ENCODE results near the gene NDFIP2.

Gene NDFIP2

GRCh38 chr13:79459906-79460305 lies 21.0 kb upstream of the NDFIP2 start:
- DNase-seq, result no peak

- DNase-seq, result no peak
These were observed 18.1 kb upstream of the NDFIP2 start for GRCh38 chr13:79462895-79463294.

GRCh38 chr13:79463604-79464003 lies 17.4 kb upstream of the NDFIP2 start:
- no peak for DNase-seq

- no peak for DNase-seq
These were observed 14.1 kb upstream of the NDFIP2 start for GRCh38 chr13:79466872-79467271.

GRCh38 chr13:79468402-79468801 lies 12.6 kb upstream of the NDFIP2 start:
- no peak for DNase-seq

GRCh38 chr13:79468819-79469218 lies 12.1 kb upstream of the NDFIP2 start:
- DNase-seq, result no peak

GRCh38 chr13:79469608-79470007 lies 11.3 kb upstream of the NDFIP2 start:
- no peak for DNase-seq

GRCh38 chr13:79470666-79471065 lies 10.3 kb upstream of the NDFIP2 start:
- DNase-seq, result no peak

GRCh38 chr13:79475569-79475968 lies 5.4 kb upstream of the NDFIP2 start:
- no peak for DNase-seq

- DNase-seq, result no peak
These were observed 3.0 kb upstream of the NDFIP2 start for GRCh38 chr13:79477968-79478367.

GRCh38 chr13:79479882-79480281 lies 1.1 kb upstream of the NDFIP2 start:
- DNase-seq, result no peak

- DNase-seq, result no peak
These were observed 714 bp downstream of the NDFIP2 start for GRCh38 chr13:79481685-79482052.

GRCh38 chr13:79482281-79482970 lies 1.5 kb downstream of the NDFIP2 start:
- no peak for DNase-seq

GRCh38 chr13:79483086-79483706 lies 2.2 kb downstream of the NDFIP2 start:
- DNase-seq, result no peak

GRCh38 chr13:79485014-79485811 lies 4.3 kb downstream of the NDFIP2 start:
- no peak for DNase-seq

GRCh38 chr13:79486433-79487188 lies 5.7 kb downstream of the NDFIP2 start:
- no peak for DNase-seq

GRCh38 chr13:79490326-79490725 lies 9.4 kb downstream of the NDFIP2 start:
- DNase-seq, result no peak

GRCh38 chr13:79490824-79491223 lies 9.9 kb downstream of the NDFIP2 start:
- DNase-seq, result no peak

GRCh38 chr13:79491715-79492114 lies 10.8 kb downstream of the NDFIP2 start:
- DNase-seq, result no peak

GRCh38 chr13:79492313-79492798 lies 11.4 kb downstream of the NDFIP2 start:
- no peak for DNase-seq

- no peak for DNase-seq
These were observed 12.1 kb downstream of the NDFIP2 start for GRCh38 chr13:79492918-79493594.

GRCh38 chr13:79496188-79496587 lies 15.2 kb downstream of the NDFIP2 start:
- no peak for DNase-seq

- DNase-seq, result no peak
These were observed 16.1 kb downstream of the NDFIP2 start for GRCh38 chr13:79497064-79497463.

Data from NCI-H1105 (cell line).